DND-41 (cell line): ENCODE measurements around the gene RHBDD3.

Source experiments
- EZH2 ChIP-seq: IDR thresholded peaks from 3 replicates; pipeline ENCODE4 v1.6.1; 2012; ENCODE audit warnings: borderline replicate concordance, low read depth, mild to moderate bottlenecking, moderate library complexity, low read length, inconsistent platforms; ENCODE audit not compliant: severe bottlenecking
- TF ChIP-seq, protein P1 (sequence below): IDR thresholded peaks from 2 replicates; pipeline ENCODE4 v1.5.1; 2012; ENCODE audit warnings: borderline replicate concordance, low read length, moderate library complexity, mild to moderate bottlenecking; ENCODE audit not compliant: poor library complexity, severe bottlenecking; ENCODE audit errors: extremely low read depth

DNA sequence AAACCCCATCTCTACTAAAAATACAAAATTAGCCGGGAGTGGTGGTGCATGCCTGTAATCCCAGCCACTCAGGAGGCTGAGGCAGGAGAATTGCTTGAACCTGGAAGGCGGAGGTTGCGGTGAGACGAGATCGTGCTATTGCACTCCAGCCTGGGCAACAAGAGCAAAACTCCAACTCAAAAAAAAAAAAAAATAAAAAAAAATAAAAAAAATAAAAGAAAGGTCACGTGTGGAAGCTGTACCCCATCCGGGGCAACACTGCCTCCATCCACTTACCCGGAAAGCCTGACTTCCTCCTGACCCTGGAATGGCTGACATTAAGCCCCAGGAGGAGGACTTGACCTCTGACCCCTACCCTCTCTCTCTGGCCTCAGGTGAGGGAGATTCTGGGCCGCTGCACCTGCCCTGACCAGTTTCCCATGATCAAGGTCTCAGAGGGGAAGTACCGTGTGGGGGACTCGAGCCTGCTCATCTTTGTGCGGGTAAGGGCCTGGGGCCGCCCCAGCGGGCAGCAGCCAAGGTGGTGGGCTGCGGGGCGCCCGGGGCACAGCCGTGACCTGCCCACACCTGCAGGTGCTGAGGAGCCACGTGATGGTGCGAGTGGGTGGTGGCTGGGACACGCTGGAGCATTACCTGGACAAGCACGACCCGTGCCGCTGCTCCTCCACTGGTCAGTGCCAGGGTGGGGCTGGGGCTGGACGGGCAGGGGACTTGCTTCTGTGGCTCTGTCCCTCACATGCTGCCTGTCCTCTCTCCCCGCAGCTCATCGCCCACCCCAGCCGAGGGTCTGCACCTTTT is 42.5 kb upstream of the RHBDD3 start:
- TF ChIP-seq, protein P1, sequence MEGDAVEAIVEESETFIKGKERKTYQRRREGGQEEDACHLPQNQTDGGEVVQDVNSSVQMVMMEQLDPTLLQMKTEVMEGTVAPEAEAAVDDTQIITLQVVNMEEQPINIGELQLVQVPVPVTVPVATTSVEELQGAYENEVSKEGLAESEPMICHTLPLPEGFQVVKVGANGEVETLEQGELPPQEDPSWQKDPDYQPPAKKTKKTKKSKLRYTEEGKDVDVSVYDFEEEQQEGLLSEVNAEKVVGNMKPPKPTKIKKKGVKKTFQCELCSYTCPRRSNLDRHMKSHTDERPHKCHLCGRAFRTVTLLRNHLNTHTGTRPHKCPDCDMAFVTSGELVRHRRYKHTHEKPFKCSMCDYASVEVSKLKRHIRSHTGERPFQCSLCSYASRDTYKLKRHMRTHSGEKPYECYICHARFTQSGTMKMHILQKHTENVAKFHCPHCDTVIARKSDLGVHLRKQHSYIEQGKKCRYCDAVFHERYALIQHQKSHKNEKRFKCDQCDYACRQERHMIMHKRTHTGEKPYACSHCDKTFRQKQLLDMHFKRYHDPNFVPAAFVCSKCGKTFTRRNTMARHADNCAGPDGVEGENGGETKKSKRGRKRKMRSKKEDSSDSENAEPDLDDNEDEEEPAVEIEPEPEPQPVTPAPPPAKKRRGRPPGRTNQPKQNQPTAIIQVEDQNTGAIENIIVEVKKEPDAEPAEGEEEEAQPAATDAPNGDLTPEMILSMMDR = no peak
- TF ChIP-seq EZH2 = no peak
